Adipocyte (in vitro differentiated cells): Measurements from ENCODE around the gene ATP2C1.

Experiments used
- DNase-seq: peaks from one replicate; pipeline ENCODE4 v3.0.0-alpha.2; 2015; ENCODE audit warnings: low read depth
- H3K27me3 ChIP-seq: replicated peaks from 2 replicates; pipeline ENCODE4 v1.7.0; 2013; ENCODE audit warnings: mild to moderate bottlenecking, low read length, moderate library complexity; ENCODE audit not compliant: control insufficient read depth, insufficient read depth
- H3K36me3 ChIP-seq: 2 replicates; pipeline ENCODE4 v1.7.0; 2013; ENCODE audit warnings: low read length, mild to moderate bottlenecking, moderate library complexity; ENCODE audit not compliant: control insufficient read depth, insufficient read depth, severe bottlenecking
- H3K4me1 ChIP-seq: 2 replicates; pipeline ENCODE4 v1.7.0; 2013; ENCODE audit warnings: mild to moderate bottlenecking, low read length, moderate library complexity; ENCODE audit not compliant: control insufficient read depth, insufficient read depth
- H3K4me3 ChIP-seq: 2 replicates; pipeline ENCODE4 v1.7.0; 2013; ENCODE audit warnings: mild to moderate bottlenecking, low read length, moderate library complexity
- H3K9ac ChIP-seq: 2 replicates; pipeline ENCODE4 v1.7.0; 2013; ENCODE audit warnings: mild to moderate bottlenecking, low read length, moderate library complexity
- H3K9me3 ChIP-seq: 2 replicates; pipeline ENCODE4 v1.7.0; 2013; ENCODE audit warnings: mild to moderate bottlenecking, low read length, moderate library complexity; ENCODE audit not compliant: control insufficient read depth

Gene ATP2C1

DNA sequence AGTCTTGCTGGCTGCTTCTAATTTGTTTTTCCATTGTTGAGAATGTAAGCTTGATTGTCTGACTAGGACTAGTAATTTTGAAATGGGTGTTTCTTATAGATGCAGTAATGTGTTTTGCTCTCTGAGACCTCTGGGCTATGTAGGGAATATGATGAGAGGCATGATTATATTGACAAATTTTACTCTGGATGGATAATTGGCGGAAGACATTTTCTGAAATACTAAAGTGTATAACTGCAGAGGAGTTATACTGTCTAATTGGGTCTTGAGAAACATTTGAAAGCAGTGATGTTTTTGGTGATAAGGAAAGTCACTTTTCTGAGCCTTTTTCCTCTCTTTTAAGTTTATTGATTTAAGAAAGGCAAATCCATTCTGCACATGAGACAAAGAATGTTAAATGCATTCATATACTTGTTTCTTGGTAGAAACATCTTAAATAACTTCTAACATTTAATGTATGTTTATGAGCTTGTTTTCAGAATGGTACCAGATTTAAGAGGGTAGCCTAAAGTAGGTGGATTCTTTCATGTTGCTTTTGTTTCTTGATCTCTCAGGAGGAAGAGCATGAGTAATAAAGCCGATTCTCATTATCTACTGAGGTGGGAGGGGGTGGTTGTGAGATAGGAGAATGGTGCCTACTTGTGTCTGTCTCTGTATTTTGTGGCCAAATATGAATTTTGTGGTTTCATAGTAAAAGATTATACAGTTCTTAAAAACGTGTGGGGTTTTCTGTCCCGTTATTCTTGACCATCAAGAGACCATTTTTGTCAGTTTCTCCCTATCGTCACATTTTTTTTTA is 2.0 kb downstream of the ATP2C1 start:
- DNase-seq: peak; percentile 29
- Histone ChIP-seq H3K9ac (peak overlapping the region; percentile 90), H3K27me3 (no peaks in the 10 kb centered on the region), H3K4me3 (peak overlapping the region; percentile 97), H3K4me1 (peaks cover 31% of the 10 kb centered on the region), H3K36me3 (no peaks in the 10 kb centered on the region), H3K9me3 (no peaks in the 10 kb centered on the region)

DNA sequence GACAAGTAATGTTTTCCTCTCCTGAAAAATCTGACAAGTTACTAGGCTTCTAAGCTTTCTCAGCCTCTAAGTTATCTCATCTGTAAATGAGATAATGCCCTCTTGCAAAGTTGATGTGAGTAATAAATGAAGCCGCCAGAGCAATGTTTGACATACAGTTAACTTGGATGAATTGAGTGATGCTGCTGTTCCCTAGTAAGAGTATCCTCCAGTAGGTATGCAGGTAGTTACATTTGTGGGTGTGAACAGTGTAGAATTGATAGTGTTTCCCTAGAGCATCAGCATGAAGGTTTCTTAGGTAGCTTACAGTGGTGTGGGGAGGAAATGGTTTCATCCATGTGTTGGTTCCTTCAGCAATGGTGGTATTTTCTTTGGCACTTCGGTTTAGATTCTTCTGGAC is 3.4 kb downstream of the ATP2C1 start:
- Histone ChIP-seq H3K36me3 (no peaks in the 10 kb centered on the region), H3K4me3 (no peak overlapping the region), H3K27me3 (no peaks in the 10 kb centered on the region), H3K9ac (no peak overlapping the region), H3K9me3 (no peaks in the 10 kb centered on the region), H3K4me1 (peaks cover 43% of the 10 kb centered on the region)
- no peak for DNase-seq

DNA sequence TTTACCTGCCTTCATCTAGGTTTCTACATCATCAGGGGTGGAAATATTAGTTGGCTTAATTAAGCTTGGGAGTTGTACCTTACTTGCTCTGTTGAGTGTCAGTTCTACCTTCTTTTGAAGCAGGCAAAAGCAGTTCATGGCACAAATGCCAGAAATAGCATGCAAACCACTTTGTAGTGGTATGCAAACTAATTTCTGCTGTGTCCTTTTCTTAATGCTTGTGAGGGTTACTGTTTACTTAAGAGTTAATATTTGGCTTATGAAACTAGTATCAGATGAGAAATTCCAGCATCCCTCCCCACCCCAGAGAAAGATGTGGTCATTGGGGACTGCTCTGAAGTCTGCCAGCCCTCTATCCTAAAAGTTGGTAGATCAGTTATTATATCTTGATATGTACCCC is 7.1 kb downstream of the ATP2C1 start:
- Histone ChIP-seq H3K36me3 (no peaks in the 10 kb centered on the region), H3K9ac (no peak overlapping the region), H3K9me3 (no peaks in the 10 kb centered on the region), H3K27me3 (no peaks in the 10 kb centered on the region), H3K4me1 (peaks cover 42% of the 10 kb centered on the region), H3K4me3 (no peak overlapping the region)
- no peak for DNase-seq

DNA sequence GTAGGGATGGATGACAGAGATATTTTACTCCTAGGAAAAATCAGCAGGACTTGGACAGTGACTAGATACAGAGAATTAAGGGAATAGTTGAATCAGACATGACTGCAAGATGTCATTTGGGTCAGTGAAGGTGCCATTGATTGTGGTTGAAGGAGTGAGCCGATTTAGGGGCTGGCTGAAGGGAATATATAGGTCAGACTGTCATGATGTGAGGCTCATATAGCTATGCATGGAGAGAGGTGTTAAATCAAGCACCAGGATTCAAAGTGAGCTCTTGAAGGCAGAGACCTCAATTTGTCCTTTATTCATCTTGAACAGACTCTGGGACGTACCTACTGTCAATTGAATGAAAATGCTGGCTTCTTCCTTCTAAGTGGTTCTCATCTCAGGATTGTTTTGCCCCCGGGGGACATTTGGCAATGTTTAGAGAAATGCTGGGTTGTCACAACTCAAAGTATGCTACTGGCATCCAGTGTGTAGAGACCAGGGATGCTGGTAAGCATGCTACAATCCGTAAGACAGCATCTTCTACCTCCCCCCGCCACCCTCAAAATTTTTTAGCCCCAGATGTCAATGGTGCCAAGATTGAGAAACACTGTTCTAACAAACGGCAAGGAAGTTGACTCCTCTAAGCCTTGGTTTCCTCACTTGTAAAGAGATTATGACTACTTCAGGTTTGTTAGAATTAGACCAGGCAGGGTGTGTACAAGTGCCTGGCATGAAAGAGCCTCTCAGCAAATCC is 7.8 kb downstream of the ATP2C1 start:
- no peak overlapping the region for H3K4me3 ChIP-seq
- H3K9me3 ChIP-seq: no peaks in the 10 kb centered on the region
- peaks cover 44% of the 10 kb centered on the region for H3K4me1 ChIP-seq
- no peaks in the 10 kb centered on the region for H3K36me3 ChIP-seq
- no peak for DNase-seq
- H3K27me3 ChIP-seq: no peaks in the 10 kb centered on the region
- no peak overlapping the region for H3K9ac ChIP-seq

DNA sequence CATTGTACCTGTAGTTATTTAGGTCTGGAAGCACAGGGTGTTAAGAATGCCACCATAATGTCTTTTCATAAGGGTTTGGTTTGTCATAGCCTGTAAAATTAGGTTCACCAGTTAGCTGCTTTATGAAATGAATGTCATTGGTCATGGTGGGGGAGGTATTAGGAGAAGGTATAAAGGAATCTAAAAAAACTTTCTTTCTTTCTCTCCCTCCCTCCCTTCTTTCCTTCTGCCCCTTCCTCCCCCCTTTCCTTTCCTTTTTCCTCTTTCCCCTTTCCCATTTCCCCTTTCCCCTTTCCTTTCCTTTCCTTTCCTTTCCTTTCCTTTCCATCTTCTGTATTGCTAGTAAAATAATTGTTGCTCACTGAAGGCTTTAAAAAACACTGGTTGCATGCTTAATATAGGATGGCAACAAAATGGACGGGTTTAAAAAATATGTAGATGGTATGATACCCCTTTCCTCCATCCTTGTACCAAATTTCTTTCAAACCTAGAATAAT is 9.6 kb downstream of the ATP2C1 start:
- Histone ChIP-seq H3K9me3 (no peaks in the 10 kb centered on the region), H3K36me3 (no peaks in the 10 kb centered on the region)

DNA sequence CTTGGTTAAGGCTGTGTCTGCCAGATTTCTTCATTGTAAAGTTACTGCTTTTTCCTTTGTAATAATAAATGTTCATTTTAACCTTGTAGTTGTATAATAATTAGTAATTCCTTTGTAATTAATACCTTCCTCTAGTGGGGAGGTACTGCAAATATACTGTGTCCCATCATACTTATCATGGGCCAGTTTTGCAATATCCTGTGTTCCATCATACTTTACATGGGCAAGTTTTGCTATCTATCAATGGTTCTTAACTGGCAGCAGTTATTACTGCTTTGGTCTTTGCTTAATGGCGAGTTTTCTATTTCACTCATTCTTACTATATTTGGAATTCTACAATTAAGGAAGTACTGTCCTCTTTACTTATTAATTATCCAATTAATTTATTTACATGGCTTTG is 10.6 kb downstream of the ATP2C1 start:
- H3K9ac ChIP-seq: no peak overlapping the region
- peaks cover 32% of the 10 kb centered on the region for H3K4me1 ChIP-seq
- DNase-seq: no peak
- H3K27me3 ChIP-seq: no peaks in the 10 kb centered on the region
- no peaks in the 10 kb centered on the region for H3K36me3 ChIP-seq
- H3K9me3 ChIP-seq: no peaks in the 10 kb centered on the region
- no peak overlapping the region for H3K4me3 ChIP-seq

More for the DNA sequence above, 9.6 kb downstream of the ATP2C1 start:
- no peaks in the 10 kb centered on the region for H3K27me3 ChIP-seq
- DNase-seq: no peak
- no peak overlapping the region for H3K9ac ChIP-seq
- H3K4me1 ChIP-seq: peaks cover 38% of the 10 kb centered on the region
- H3K4me3 ChIP-seq: no peak overlapping the region

DNA sequence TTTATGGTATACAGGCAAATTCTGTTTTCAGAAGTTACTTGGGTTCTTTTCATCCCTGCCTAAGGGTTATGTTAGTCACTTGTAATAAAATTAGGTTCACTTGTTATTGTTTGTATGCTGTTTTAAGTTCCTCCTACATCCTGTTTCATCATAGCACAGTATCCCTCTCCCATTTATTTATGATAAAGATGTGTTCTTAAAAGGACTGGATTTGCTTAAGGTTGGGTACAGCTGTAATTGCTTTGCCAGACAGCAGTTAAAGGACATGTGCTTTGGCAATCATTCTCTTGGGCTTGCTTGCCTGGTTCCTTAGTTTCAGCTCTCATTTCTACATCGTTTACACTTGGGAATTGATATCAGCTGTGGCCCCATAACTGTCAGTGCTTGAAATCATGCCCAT is 11.7 kb downstream of the ATP2C1 start:
- Histone ChIP-seq H3K9me3 (no peaks in the 10 kb centered on the region), H3K36me3 (no peaks in the 10 kb centered on the region), H3K4me1 (peaks cover 32% of the 10 kb centered on the region), H3K9ac (no peak overlapping the region), H3K27me3 (no peaks in the 10 kb centered on the region), H3K4me3 (peak overlapping the region; percentile 31)
- DNase-seq: peak; percentile 73

DNA sequence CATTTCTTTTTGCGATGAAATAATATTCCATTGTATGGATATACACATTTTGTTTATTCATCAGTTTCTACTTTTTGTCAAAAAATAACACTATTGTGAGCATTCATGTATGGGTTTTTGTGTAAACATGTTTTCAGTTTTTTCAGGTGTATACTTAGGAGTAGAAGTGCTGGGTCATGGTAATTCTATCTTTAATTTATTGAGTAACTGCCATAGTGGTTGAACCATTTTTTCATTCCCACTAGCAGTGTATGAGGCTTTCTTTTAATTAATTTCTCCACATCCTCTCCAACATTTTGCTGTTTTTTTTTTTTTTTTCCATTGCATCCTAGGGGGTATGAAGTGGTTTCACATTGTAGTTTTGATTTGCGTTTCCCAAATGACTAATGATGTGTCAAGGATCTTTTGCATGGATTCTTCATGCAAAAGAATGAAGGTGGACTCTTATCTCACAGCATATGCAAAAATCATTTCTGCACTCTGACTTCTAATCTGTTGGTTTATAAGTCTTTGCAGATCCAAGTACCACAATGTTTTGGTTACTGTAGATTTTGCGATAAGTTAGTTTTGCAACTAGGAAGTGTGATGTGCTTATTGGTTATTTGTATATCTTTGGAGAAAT is 12.6 kb downstream of the ATP2C1 start:
- H3K9ac ChIP-seq: no peak overlapping the region
- no peaks in the 10 kb centered on the region for H3K27me3 ChIP-seq
- H3K4me3 ChIP-seq: peak overlapping the region; percentile 31
- peaks cover 27% of the 10 kb centered on the region for H3K4me1 ChIP-seq
- no peaks in the 10 kb centered on the region for H3K9me3 ChIP-seq
- DNase-seq: no peak
- H3K36me3 ChIP-seq: no peaks in the 10 kb centered on the region

DNA sequence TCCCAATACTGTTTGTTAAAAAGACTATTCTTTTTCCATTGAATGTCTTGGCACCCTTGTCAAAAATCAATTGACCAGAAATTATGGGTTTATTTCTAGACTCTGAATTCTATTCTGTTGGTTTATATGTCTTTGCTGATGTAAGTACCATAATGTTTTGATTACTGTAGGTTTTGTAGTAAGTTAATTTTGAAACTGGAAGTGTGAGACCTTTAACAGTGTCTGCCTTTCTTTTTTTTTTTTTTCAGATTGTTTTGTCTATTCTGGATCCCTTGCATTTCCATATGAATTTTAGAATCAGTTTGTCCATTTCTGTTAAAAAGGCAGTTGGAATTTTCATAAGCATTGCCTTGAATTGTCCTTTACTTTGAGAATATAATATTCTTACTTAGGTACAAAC is 13.6 kb downstream of the ATP2C1 start:
- Histone ChIP-seq H3K9me3 (no peaks in the 10 kb centered on the region), H3K4me1 (peaks cover 18% of the 10 kb centered on the region), H3K4me3 (no peak overlapping the region), H3K9ac (no peak overlapping the region), H3K36me3 (no peaks in the 10 kb centered on the region), H3K27me3 (no peaks in the 10 kb centered on the region)
- no peak for DNase-seq

DNA sequence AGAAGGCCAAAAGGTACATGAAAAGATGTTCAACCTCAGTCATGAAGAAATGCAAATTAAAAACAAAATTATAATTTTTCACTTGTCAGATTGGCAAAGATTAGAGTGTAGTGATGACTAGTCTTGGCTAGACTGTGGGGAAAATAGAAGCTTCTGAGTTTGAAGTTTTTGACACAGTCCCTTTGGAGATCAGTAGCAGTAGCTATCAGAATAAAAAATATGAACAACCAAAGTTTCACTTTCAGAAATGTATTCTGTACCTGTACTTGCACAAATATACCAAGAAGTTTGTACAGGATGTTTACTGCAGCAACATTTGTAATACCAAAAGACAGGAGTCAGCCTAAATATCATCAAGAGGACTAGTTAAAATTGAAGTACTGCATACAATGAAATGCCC is 14.1 kb downstream of the ATP2C1 start:
- no peak overlapping the region for H3K9ac ChIP-seq
- H3K4me1 ChIP-seq: peaks cover 18% of the 10 kb centered on the region
- no peaks in the 10 kb centered on the region for H3K36me3 ChIP-seq
- H3K27me3 ChIP-seq: no peaks in the 10 kb centered on the region
- no peak overlapping the region for H3K4me3 ChIP-seq
- H3K9me3 ChIP-seq: no peaks in the 10 kb centered on the region
- no peak for DNase-seq

DNA sequence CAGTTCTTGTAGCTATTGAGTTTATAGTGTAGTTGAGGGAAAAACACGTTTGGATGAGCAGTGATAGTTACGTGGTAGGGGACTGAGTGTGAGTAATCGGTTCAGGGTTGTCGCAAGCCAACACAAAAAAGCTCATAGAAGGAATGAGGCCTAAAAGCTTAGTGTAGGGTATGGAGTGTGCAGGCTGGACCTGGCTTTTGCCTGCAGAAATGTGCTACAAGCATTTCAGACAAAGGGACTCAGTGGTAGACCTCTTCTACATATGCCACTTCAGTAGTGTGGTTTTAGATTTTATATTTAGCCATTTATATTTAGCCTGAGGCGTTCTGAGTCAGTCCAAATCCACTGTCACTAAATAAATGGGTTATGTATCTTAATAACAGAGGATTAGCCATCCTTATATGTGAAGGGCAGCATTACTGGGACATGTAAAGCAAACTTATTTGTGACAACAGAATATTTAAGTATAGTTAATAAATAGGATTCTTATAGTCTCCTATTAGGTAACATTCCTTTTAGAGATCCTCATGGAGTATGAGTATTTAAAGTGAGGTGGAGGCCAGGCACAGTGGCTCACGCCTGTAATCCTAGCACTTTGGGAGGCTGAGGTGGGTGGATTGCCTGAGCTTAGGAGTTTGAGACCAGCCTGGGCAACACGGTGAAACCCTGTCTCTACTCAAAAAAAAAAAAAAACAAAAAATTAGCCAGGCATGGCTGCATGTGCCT is 21.8 kb downstream of the ATP2C1 start:
- Histone ChIP-seq H3K9ac (no peak overlapping the region), H3K4me1 (no peaks in the 10 kb centered on the region), H3K9me3 (no peaks in the 10 kb centered on the region), H3K27me3 (no peaks in the 10 kb centered on the region), H3K36me3 (no peaks in the 10 kb centered on the region), H3K4me3 (no peak overlapping the region)
- DNase-seq: no peak
